HCT116 (cell line): ENCODE measurements around the gene TEAD1. TPM values are rescaled to one million over a fixed set of nuclear protein-coding genes. Genes with fewer than 3 reads are reported as not detected.

ENCODE experiments used
- ATAC-seq: fragments of 200-7000 bp; cut with Tn5 transposase; 2 replicates; pipeline ENCODE4 v1.9.1; 2020; ENCODE audit warnings: mild to moderate bottlenecking, moderate library complexity
- BruUV-seq: library from RNA; stranded (reverse); fragments of 400-500 nt; replicated peaks from 2 replicates; lab custom pipeline; 2021; lab: Mats Ljungman, UMichigan
- CTCF ChIA-PET: fragments of 300-600 bp; sonication (Branson Sonifier 250); formaldehyde crosslinking; loops from one replicate; lab custom pipeline; 2021; ENCODE audit warnings: antibody characterized with exemption; lab: Charles Lee
- POLR2A ChIA-PET: fragments of 300-600, 350-600 bp; sonication (Branson Sonifier 250); formaldehyde crosslinking; loops from one replicate; lab custom pipeline; 2021; ENCODE audit warnings: antibody characterized with exemption; lab: Charles Lee
- RAD21 ChIA-PET, 2 experiments: fragments of 300-600 bp; sonication (Branson Sonifier 250); formaldehyde crosslinking; loops; one replicate each; lab custom pipeline; 2023; ENCODE audit warnings: low total read pairs in 2 of 2; ENCODE audit not compliant: uncharacterized antibody in 2 of 2, unreplicated experiment in 2 of 2, low non-redundant PET in 1 of 2; lab: Charles Lee
- DNase-seq: peaks from one replicate; pipeline ENCODE4 v3.0.0-alpha.2; 2010; ENCODE audit warnings: low read depth, low spot score
- H2AFZ ChIP-seq: fragments of 200-600 bp; shearing (Covaris generic), sonication (generic); 2 replicates; pipeline ENCODE4 v1.6.1; 2017; ENCODE audit warnings: low read depth, mixed run types, mixed read lengths, antibody characterized with exemption, low read length; ENCODE audit not compliant: poor library complexity, severe bottlenecking
- H3K27ac ChIP-seq: 2 replicates; pipeline ENCODE4 v1.5.1; 2012; ENCODE audit warnings: low read depth, low read length
- H3K27me3 ChIP-seq: fragments of 200-600 bp; sonication (generic); 2 replicates; pipeline ENCODE4 v1.6.1; 2016; ENCODE audit warnings: mixed run types, low read length, mixed read lengths; ENCODE audit not compliant: insufficient read depth
- H3K36me3 ChIP-seq, 2 experiments: fragments of 200-500 bp in 1 of 2; fragments of 200-600 bp in 1 of 2; sonication (Bioruptor generic) in 1 of 2; sonication (generic) in 1 of 2; 2 replicates each; pipeline versions ENCODE4 v1.5.1 to v1.6.1; 2014 to 2016; ENCODE audit warnings: low read length in 2 of 2, inconsistent platforms in 1 of 2, mixed read lengths in 1 of 2, mixed run types in 1 of 2; ENCODE audit not compliant: insufficient read depth in 2 of 2, control insufficient read depth in 1 of 2
- H3K4me1 ChIP-seq, 2 experiments: fragments of 200-600 bp in 1 of 2; sonication (generic) in 1 of 2; 2 replicates each; pipeline versions ENCODE4 v1.5.1 to v1.6.1; 2012 to 2017; ENCODE audit warnings: low read length in 2 of 2, inconsistent platforms in 1 of 2, mild to moderate bottlenecking in 1 of 2, mixed read lengths in 1 of 2, mixed run types in 1 of 2, moderate library complexity in 1 of 2; ENCODE audit not compliant: insufficient read depth in 2 of 2, control insufficient read depth in 1 of 2
- H3K4me2 ChIP-seq: fragments of 200-600 bp; sonication (generic); 2 replicates; pipeline ENCODE4 v1.6.1; 2017; ENCODE audit warnings: mixed run types, low read length, mixed read lengths
- H3K4me3 ChIP-seq, 2 experiments: fragments of 200-600 bp in 1 of 2; sonication (generic) in 1 of 2; replicated peaks in 1 of 2; 2 replicates each; pipeline ENCODE4 v1.5.1; 2011 to 2016; ENCODE audit warnings: low read length in 2 of 2, control low read depth in 1 of 2, low read depth in 1 of 2, mild to moderate bottlenecking in 1 of 2, mixed read lengths in 1 of 2, mixed run types in 1 of 2
- H3K79me2 ChIP-seq: fragments of 200-600 bp; sonication (generic); 2 replicates; pipeline ENCODE4 v1.6.1; 2017; ENCODE audit warnings: mild to moderate bottlenecking, mixed run types, low read length, moderate library complexity, mixed read lengths; ENCODE audit not compliant: insufficient read depth
- H3K9ac ChIP-seq: fragments of 200-600 bp; sonication (generic); 2 replicates; pipeline ENCODE4 v1.6.1; 2016; ENCODE audit warnings: low read length, mixed read lengths
- H3K9me2 ChIP-seq: fragments of 200-600 bp; sonication (generic), shearing (Covaris generic); 2 replicates; pipeline ENCODE4 v1.6.1; 2017; ENCODE audit warnings: mixed run types, mild to moderate bottlenecking, moderate library complexity; ENCODE audit not compliant: insufficient read depth
- H3K9me3 ChIP-seq, 2 experiments: fragments of 200-500 bp in 1 of 2; fragments of 200-600 bp in 1 of 2; sonication (Bioruptor generic) in 1 of 2; sonication (generic) in 1 of 2; 2 replicates each; pipeline ENCODE4 v1.6.1; 2014 to 2017; ENCODE audit warnings: low read length in 2 of 2, mixed read lengths in 2 of 2, inconsistent platforms in 1 of 2, low read depth in 1 of 2, mild to moderate bottlenecking in 1 of 2, mixed run types in 1 of 2, moderate library complexity in 1 of 2; ENCODE audit not compliant: control insufficient read depth in 1 of 2, insufficient read depth in 1 of 2
- H4K20me1 ChIP-seq: fragments of 200-600 bp; sonication (generic), shearing (Covaris generic); 2 replicates; pipeline ENCODE4 v1.6.1; 2017; ENCODE audit warnings: mixed run types, mild to moderate bottlenecking, moderate library complexity; ENCODE audit not compliant: insufficient read depth
- CBX3 ChIP-seq: IDR thresholded peaks from 2 replicates; pipeline ENCODE4 v1.6.1; 2012; ENCODE audit warnings: low read depth
- CEBPB ChIP-seq: IDR thresholded peaks from 2 replicates; pipeline ENCODE4 v1.6.1; 2012; ENCODE audit warnings: low read depth
- EGR1 ChIP-seq: IDR thresholded peaks from 2 replicates; pipeline ENCODE4 v1.6.1; 2012; ENCODE audit warnings: low read depth
- ELF1 ChIP-seq: IDR thresholded peaks from 2 replicates; pipeline ENCODE4 v1.6.1; 2012; ENCODE audit warnings: low read depth, borderline replicate concordance
- EZH2 ChIP-seq: fragments of 200-600 bp; sonication (generic); IDR thresholded peaks from 2 replicates; pipeline ENCODE4 v1.6.1; 2017; ENCODE audit warnings: antibody characterized with exemption, mixed run types
- EZH2phosphoT487 ChIP-seq: fragments of 200-600 bp; IDR thresholded peaks from 2 replicates; pipeline ENCODE4 v1.6.1; 2018; ENCODE audit warnings: antibody characterized with exemption, borderline replicate concordance
- FOSL1 ChIP-seq: IDR thresholded peaks from 2 replicates; pipeline ENCODE4 v1.6.1; 2012; ENCODE audit warnings: low read depth
- JUND ChIP-seq: IDR thresholded peaks from 2 replicates; pipeline ENCODE4 v1.6.1; 2012
- POLR2A ChIP-seq: IDR thresholded peaks from 2 replicates; pipeline ENCODE4 v1.7.0; 2011; ENCODE audit warnings: borderline replicate concordance; ENCODE audit not compliant: insufficient read depth, insufficient read length; ENCODE audit errors: extremely low read depth
- POLR2AphosphoS5 ChIP-seq: IDR thresholded peaks from 2 replicates; pipeline ENCODE4 v1.6.1; 2011; ENCODE audit warnings: mild to moderate bottlenecking, low read depth, low read length, moderate library complexity
- RAD21 ChIP-seq: IDR thresholded peaks from 2 replicates; pipeline ENCODE4 v1.6.1; 2012; ENCODE audit warnings: low read depth, mild to moderate bottlenecking
- SP1 ChIP-seq: IDR thresholded peaks from 2 replicates; pipeline ENCODE4 v1.6.1; 2012; ENCODE audit warnings: low read depth
- SRF ChIP-seq: IDR thresholded peaks from 2 replicates; pipeline ENCODE4 v1.6.1; 2012; ENCODE audit warnings: low read depth
- YY1 ChIP-seq: IDR thresholded peaks from 2 replicates; pipeline ENCODE4 v1.6.1; 2011; ENCODE audit warnings: low read length, low read depth, moderate library complexity, mild to moderate bottlenecking; ENCODE audit not compliant: insufficient replicate concordance; ENCODE audit errors: extremely low read depth
- ZBTB33 ChIP-seq: IDR thresholded peaks from 2 replicates; pipeline ENCODE4 v1.6.1; 2011; ENCODE audit warnings: mild to moderate bottlenecking, low read length, moderate library complexity; ENCODE audit not compliant: insufficient replicate concordance; ENCODE audit errors: extremely low read depth
- ZFX ChIP-seq: fragments of 450-650 bp; IDR thresholded peaks from 2 replicates; pipeline ENCODE4 v1.6.1; 2017
- ZNF274 ChIP-seq: fragments of 200-500 bp; sonication (Bioruptor generic); IDR thresholded peaks from 2 replicates; pipeline ENCODE4 v1.6.1; 2014; ENCODE audit warnings: mild to moderate bottlenecking, low read depth, low read length, inconsistent platforms
- intact Hi-C: fragments of 100-400 bp; cut with micrococcal nuclease; formaldehyde crosslinking; loops from 2 replicates; pipeline ENCODE4 v1.10.0; 2022
- total RNA-seq: library from RNA; stranded (reverse); gene quantifications from one replicate; pipeline ENCODE4 v1.2.1, GENCODE V29; 2021; ENCODE audit not compliant: unreplicated experiment

The TEAD1 gene
- total RNA-seq, 1 experiment from 2014 or later = 103 TPM

- H3K9ac ChIP-seq = no peak overlapping the region
- intact Hi-C loops = no loop called here
- no peak for DNase-seq
- H3K27ac ChIP-seq = no peak overlapping the region; the same call in 1 of the 2 replicates
- no peak for ATAC-seq
- peaks cover 42% of the 10 kb centered on the region for H3K79me2 ChIP-seq
- no peaks in the 10 kb centered on the region for H3K36me3 ChIP-seq
- no peak overlapping the region for H3K4me3 ChIP-seq
- ChIA-PET RAD21 (no interaction called here), POLR2A (no interaction called here)
- peaks cover 33 to 46% of the 10 kb centered on the region in 2 experiments for H3K4me1 ChIP-seq
- no peak overlapping the region for H3K4me2 ChIP-seq
- no peak for TF ChIP-seq EZH2phosphoT487
- TF ChIP-seq POLR2AphosphoS5 = no peak
- no peak for TF ChIP-seq RAD21
- TF ChIP-seq SP1 = no peak
- no peak for TF ChIP-seq YY1
- TF ChIP-seq FOSL1 = no peak
- TF ChIP-seq JUND = no peak
- no peak for TF ChIP-seq EZH2
- TF ChIP-seq ZBTB33 = no peak
- TF ChIP-seq SRF = no peak
- TF ChIP-seq ELF1 = no peak
- no peak for TF ChIP-seq CBX3
- TF ChIP-seq EGR1 = no peak
- no peak for TF ChIP-seq ZFX
- TF ChIP-seq POLR2A = no peak
- no peak for TF ChIP-seq CEBPB
- no peak for TF ChIP-seq ZNF274
- TF ChIP-seq, all 23 proteins: peak for 0
- Histone ChIP-seq H4K20me1 (0 out of 2 replicates have a peak, but pooled peaks cover 3% of the 10 kb centered on the region), H3K9me3 (no peaks in the 10 kb centered on the region), H3K9me2 (no peaks in the 10 kb centered on the region), H3K27me3 (no peaks in the 10 kb centered on the region), H2AFZ (no peak overlapping the region)
- CTCF ChIA-PET = no interaction called here
- no TSS peak for BruUV-seq
Measured at GRCh38 chr11:12784445-12784844, 110.2 kb downstream of the TEAD1 start.
